Ishikawa (cell line): ENCODE results near the gene PER1.

ENCODE experiments used
- CEBPB ChIP-seq: IDR thresholded peaks from 2 replicates; pipeline ENCODE4 v1.6.1; 2012
- CREB1 ChIP-seq: IDR thresholded peaks from 2 replicates; pipeline ENCODE4 v1.6.1; 2012; ENCODE audit warnings: low read depth
- EGR1 ChIP-seq: IDR thresholded peaks from 2 replicates; pipeline ENCODE4 v1.6.1; 2012
- EP300 ChIP-seq: IDR thresholded peaks from 2 replicates; pipeline ENCODE4 v1.6.1; 2012; ENCODE audit warnings: borderline replicate concordance
- FOXM1 ChIP-seq: IDR thresholded peaks from 2 replicates; pipeline ENCODE4 v1.6.1; 2012; ENCODE audit warnings: low read depth, borderline replicate concordance
- MAX ChIP-seq: IDR thresholded peaks from 2 replicates; pipeline ENCODE4 v1.6.1; 2012
- NFIC ChIP-seq: IDR thresholded peaks from 2 replicates; pipeline ENCODE4 v1.6.1; 2012
- RAD21 ChIP-seq: IDR thresholded peaks from 2 replicates; pipeline ENCODE4 v1.6.1; 2012; ENCODE audit warnings: low read depth
- TAF1 ChIP-seq: IDR thresholded peaks from 2 replicates; pipeline ENCODE4 v1.6.1; 2012; ENCODE audit warnings: low read depth, mild to moderate bottlenecking
- TCF12 ChIP-seq: IDR thresholded peaks from 2 replicates; pipeline ENCODE4 v1.6.1; 2012; ENCODE audit warnings: low read depth
- TEAD4 ChIP-seq: IDR thresholded peaks from 2 replicates; pipeline ENCODE4 v1.6.1; 2012
- YY1 ChIP-seq: IDR thresholded peaks from 2 replicates; pipeline ENCODE4 v1.6.1; 2012; ENCODE audit warnings: low read depth
- ZBTB7A ChIP-seq: IDR thresholded peaks from 2 replicates; pipeline ENCODE4 v1.6.1; 2012; ENCODE audit warnings: low read depth
- TF ChIP-seq, protein P1 (sequence below): IDR thresholded peaks from 2 replicates; pipeline ENCODE4 v1.6.1; 2012; ENCODE audit warnings: low read depth, mild to moderate bottlenecking
- TF ChIP-seq, protein P2 (sequence below): IDR thresholded peaks from 2 replicates; pipeline ENCODE4 v1.6.1; 2012

Gene PER1

GRCh38 chr17:8143581-8144400 is 8.4 kb downstream of the PER1 start:
- TF ChIP-seq FOXM1 (no peak), TAF1 (no peak), TCF12 (no peak), CREB1 (no peak)

GRCh38 chr17:8142887-8143580 is 9.2 kb downstream of the PER1 start:
- TF ChIP-seq, protein P1, sequence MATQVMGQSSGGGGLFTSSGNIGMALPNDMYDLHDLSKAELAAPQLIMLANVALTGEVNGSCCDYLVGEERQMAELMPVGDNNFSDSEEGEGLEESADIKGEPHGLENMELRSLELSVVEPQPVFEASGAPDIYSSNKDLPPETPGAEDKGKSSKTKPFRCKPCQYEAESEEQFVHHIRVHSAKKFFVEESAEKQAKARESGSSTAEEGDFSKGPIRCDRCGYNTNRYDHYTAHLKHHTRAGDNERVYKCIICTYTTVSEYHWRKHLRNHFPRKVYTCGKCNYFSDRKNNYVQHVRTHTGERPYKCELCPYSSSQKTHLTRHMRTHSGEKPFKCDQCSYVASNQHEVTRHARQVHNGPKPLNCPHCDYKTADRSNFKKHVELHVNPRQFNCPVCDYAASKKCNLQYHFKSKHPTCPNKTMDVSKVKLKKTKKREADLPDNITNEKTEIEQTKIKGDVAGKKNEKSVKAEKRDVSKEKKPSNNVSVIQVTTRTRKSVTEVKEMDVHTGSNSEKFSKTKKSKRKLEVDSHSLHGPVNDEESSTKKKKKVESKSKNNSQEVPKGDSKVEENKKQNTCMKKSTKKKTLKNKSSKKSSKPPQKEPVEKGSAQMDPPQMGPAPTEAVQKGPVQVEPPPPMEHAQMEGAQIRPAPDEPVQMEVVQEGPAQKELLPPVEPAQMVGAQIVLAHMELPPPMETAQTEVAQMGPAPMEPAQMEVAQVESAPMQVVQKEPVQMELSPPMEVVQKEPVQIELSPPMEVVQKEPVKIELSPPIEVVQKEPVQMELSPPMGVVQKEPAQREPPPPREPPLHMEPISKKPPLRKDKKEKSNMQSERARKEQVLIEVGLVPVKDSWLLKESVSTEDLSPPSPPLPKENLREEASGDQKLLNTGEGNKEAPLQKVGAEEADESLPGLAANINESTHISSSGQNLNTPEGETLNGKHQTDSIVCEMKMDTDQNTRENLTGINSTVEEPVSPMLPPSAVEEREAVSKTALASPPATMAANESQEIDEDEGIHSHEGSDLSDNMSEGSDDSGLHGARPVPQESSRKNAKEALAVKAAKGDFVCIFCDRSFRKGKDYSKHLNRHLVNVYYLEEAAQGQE = no peak
- TF ChIP-seq CREB1 = no peak
- no peak for TF ChIP-seq MAX
- no peak for TF ChIP-seq TEAD4
- TF ChIP-seq YY1 = no peak
- no peak for TF ChIP-seq TCF12
- TF ChIP-seq TAF1 = no peak
- TF ChIP-seq ZBTB7A = no peak
- no peak for TF ChIP-seq EP300
- TF ChIP-seq FOXM1 = no peak
- TF ChIP-seq RAD21 = no peak
- TF ChIP-seq NFIC = no peak
- TF ChIP-seq, protein P2, sequence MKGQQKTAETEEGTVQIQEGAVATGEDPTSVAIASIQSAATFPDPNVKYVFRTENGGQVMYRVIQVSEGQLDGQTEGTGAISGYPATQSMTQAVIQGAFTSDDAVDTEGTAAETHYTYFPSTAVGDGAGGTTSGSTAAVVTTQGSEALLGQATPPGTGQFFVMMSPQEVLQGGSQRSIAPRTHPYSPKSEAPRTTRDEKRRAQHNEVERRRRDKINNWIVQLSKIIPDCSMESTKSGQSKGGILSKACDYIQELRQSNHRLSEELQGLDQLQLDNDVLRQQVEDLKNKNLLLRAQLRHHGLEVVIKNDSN = no peak
- no peak for TF ChIP-seq EGR1

DNA sequence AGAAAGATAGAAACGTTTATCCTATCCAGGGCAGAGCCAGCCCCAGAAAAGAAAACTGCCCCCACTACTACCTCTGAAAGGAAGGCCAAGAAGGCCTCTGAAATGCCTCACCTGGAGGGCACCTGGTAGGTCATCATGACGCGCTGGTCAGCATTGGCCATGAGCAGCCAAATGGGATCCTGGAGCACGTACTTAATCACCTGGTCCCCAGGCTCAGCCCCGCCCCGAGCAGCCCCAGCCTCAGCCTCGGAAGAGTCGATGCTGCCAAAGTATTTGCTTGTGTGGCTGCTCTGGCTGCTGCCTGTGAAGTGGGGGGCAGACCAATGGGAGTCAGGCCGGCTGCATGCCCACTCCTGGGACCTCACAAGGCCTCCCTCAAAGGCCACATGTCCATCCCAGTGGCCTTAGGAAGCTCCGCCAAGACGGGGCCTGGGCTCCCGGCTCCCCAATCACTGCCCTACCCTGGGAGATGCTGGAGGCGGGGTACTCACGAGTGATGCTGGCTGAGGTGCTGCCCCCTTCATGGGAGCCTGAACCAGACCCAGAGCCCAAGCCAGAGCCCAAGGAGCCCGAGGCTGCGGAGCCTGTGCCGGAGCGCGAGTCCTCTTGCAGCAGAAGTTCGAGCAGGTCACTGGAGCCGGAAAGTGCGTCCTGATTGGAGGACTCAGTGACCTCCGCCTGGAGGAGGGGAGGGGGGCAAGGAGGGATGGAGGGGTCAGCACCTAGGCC is 9.9 kb downstream of the PER1 start:
- no peak for TF ChIP-seq RAD21
- no peak for TF ChIP-seq MAX
- no peak for TF ChIP-seq EGR1
- TF ChIP-seq YY1 = no peak
- no peak for TF ChIP-seq EP300
- TF ChIP-seq ZBTB7A = no peak
- TF ChIP-seq TAF1 = no peak
- TF ChIP-seq TEAD4 = no peak
- TF ChIP-seq NFIC = no peak
- no peak for TF ChIP-seq CEBPB
- no peak for TF ChIP-seq FOXM1
- TF ChIP-seq, protein P1 = no peak
- TF ChIP-seq, protein P2 = no peak
- no peak for TF ChIP-seq CREB1
- no peak for TF ChIP-seq TCF12

DNA sequence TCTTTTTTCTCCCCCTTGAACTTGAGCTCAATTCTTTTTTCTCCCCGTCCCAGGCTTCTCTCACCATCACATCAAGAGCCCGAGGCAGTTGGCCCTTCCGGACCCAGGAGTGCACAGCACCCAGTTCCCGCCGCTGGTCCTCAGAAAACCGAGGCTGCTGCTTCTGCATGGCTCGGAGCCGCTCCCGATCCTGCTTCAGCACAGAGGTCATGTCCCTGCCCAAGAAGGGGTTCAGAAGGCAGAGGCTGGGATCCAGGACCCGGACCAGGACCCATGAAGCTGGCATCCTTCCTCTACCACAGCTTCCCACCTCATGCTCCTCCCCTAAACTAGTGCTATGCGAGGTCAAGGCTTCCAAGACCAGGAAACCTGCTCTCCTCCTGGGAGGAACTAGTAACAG is 10.5 kb downstream of the PER1 start:
- TF ChIP-seq, protein P1 = no peak
- no peak for TF ChIP-seq YY1
- TF ChIP-seq CREB1 = no peak
- TF ChIP-seq TCF12 = no peak
- no peak for TF ChIP-seq CEBPB
- TF ChIP-seq, protein P2 = no peak
- no peak for TF ChIP-seq ZBTB7A
- TF ChIP-seq FOXM1 = no peak
- TF ChIP-seq TEAD4 = no peak
- TF ChIP-seq TAF1 = no peak
- TF ChIP-seq NFIC = no peak
- no peak for TF ChIP-seq RAD21
